Activated CD8-positive, alpha-beta T cell treated with anti-CD3 and anti-CD28 coated beads for 36 hours (primary cell): Measurements from ENCODE around the gene DNAJB8. TPM values are rescaled to one million over a fixed set of nuclear protein-coding genes. Genes with fewer than 3 reads are reported as not detected.

Source experiments
- ATAC-seq: fragments of 200-7000 bp; cut with Tn5 transposase; one replicate; pipeline ENCODE4 v1.10.0; 2021; ENCODE audit warnings: mild to moderate bottlenecking, moderate library complexity
- CTCF ChIA-PET: fragments of 350-600 bp; sonication (Branson Sonifier 250); formaldehyde crosslinking; loops from one replicate; lab custom pipeline; 2021; ENCODE audit warnings: antibody characterized with exemption; lab: Charles Lee
- POLR2A ChIA-PET: fragments of 350-600 bp; sonication (Branson Sonifier 250); formaldehyde crosslinking; loops from one replicate; lab custom pipeline; 2021; ENCODE audit warnings: antibody characterized with exemption; lab: Charles Lee
- DNase-seq: peaks from one replicate; pipeline ENCODE4 v3.0.0-alpha.2; 2020
- H3K27ac Mint-ChIP-seq: one replicate; pipeline ENCODE4 v1.8.0; 2021; ENCODE audit warnings: mild to moderate bottlenecking, mixed read lengths
- H3K27me3 Mint-ChIP-seq: one replicate; pipeline ENCODE4 v1.8.0; 2021; ENCODE audit warnings: mixed read lengths
- H3K36me3 Mint-ChIP-seq: one replicate; pipeline ENCODE4 v1.8.0; 2021; ENCODE audit warnings: low read depth, mixed read lengths
- H3K4me1 Mint-ChIP-seq: one replicate; pipeline ENCODE4 v1.8.0; 2021; ENCODE audit warnings: low read depth, mixed read lengths
- H3K4me3 Mint-ChIP-seq: one replicate; pipeline ENCODE4 v1.8.0; 2021; ENCODE audit warnings: mild to moderate bottlenecking, moderate library complexity, mixed read lengths
- H3K9me3 Mint-ChIP-seq: one replicate; pipeline ENCODE4 v1.8.0; 2021; ENCODE audit warnings: mixed read lengths
- intact Hi-C: fragments of 100-400 bp; cut with micrococcal nuclease; formaldehyde crosslinking; loops from one replicate; pipeline ENCODE4 v1.10.0; 2022
- total RNA-seq, 2 experiments: library from RNA; stranded (reverse); gene quantifications; one replicate each; pipeline ENCODE4 v1.2.3, GENCODE V29; 2021
- TF ChIP-seq, protein P1 (sequence below): fragments of 200-600 bp; IDR thresholded peaks from one replicate; pipeline ENCODE4 v1.8.0; 2022; ENCODE audit warnings: antibody characterized with exemption, mild to moderate bottlenecking

The DNAJB8 gene
- total RNA-seq, 2 experiments from 2014 or later = not detected

DNA sequence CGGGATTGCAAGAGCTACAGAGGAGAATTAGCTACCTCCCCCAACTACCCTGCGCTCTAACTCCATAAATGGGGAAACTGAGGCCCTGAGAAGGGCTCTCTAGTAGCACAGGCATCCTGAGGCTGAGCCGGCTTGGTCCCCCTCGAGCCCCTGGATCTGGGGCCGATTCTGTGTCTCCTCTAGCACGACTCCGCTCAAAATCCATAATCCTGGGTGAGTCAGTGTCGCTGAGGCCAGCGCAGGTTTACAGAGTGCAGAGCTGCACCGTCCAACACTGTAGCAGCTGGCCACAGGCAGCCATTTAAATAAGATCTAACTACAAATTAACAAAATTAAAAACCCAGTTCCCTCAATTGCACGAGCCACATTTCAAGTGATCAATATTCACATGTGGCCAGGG is 15.5 kb upstream of the DNAJB8 start:
- ChIA-PET CTCF (interaction anchor here (1.4 to 1.8 kb wide), 3 partner anchors 44 to 102 kb away, joined by 3 to 4 read pairs (median 4); no protein-coding TSS in a partner anchor), POLR2A (interaction anchor here (1.5 kb wide), 1 partner anchor 47 kb away, joined by 3 read pairs; no protein-coding TSS in a partner anchor)
- Mint-ChIP-seq H3K27ac (no peak overlapping the region), H3K9me3 (no peaks in the 10 kb centered on the region), H3K4me3 (no peak overlapping the region), H3K27me3 (peaks cover 65% of the 10 kb centered on the region), H3K36me3 (no peaks in the 10 kb centered on the region), H3K4me1 (peaks cover 20% of the 10 kb centered on the region)
- TF ChIP-seq, protein P1, sequence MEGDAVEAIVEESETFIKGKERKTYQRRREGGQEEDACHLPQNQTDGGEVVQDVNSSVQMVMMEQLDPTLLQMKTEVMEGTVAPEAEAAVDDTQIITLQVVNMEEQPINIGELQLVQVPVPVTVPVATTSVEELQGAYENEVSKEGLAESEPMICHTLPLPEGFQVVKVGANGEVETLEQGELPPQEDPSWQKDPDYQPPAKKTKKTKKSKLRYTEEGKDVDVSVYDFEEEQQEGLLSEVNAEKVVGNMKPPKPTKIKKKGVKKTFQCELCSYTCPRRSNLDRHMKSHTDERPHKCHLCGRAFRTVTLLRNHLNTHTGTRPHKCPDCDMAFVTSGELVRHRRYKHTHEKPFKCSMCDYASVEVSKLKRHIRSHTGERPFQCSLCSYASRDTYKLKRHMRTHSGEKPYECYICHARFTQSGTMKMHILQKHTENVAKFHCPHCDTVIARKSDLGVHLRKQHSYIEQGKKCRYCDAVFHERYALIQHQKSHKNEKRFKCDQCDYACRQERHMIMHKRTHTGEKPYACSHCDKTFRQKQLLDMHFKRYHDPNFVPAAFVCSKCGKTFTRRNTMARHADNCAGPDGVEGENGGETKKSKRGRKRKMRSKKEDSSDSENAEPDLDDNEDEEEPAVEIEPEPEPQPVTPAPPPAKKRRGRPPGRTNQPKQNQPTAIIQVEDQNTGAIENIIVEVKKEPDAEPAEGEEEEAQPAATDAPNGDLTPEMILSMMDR = no peak
- no peak for DNase-seq
- intact Hi-C loops = no loop called here
- ATAC-seq = no peak

- H3K27ac Mint-ChIP-seq = no peak overlapping the region
- no peaks in the 10 kb centered on the region for H3K36me3 Mint-ChIP-seq
- no peaks in the 10 kb centered on the region for H3K9me3 Mint-ChIP-seq
- H3K4me3 Mint-ChIP-seq = no peak overlapping the region
- peaks cover 19% of the 10 kb centered on the region for H3K4me1 Mint-ChIP-seq
- ATAC-seq = no peak
- ChIA-PET CTCF (interaction anchor here (1.4 to 1.8 kb wide), 2 partner anchors 56 to 103 kb away, joined by 3 to 4 read pairs; no protein-coding TSS in a partner anchor), POLR2A (no interaction called here)
- peaks cover 58% of the 10 kb centered on the region for H3K27me3 Mint-ChIP-seq
- intact Hi-C loops = no loop called here
- no peak for DNase-seq
- TF ChIP-seq, protein P1 = no peak
Observed at GRCh38 chr3:128481438-128481942, 14.8 kb upstream of the DNAJB8 start.

DNA sequence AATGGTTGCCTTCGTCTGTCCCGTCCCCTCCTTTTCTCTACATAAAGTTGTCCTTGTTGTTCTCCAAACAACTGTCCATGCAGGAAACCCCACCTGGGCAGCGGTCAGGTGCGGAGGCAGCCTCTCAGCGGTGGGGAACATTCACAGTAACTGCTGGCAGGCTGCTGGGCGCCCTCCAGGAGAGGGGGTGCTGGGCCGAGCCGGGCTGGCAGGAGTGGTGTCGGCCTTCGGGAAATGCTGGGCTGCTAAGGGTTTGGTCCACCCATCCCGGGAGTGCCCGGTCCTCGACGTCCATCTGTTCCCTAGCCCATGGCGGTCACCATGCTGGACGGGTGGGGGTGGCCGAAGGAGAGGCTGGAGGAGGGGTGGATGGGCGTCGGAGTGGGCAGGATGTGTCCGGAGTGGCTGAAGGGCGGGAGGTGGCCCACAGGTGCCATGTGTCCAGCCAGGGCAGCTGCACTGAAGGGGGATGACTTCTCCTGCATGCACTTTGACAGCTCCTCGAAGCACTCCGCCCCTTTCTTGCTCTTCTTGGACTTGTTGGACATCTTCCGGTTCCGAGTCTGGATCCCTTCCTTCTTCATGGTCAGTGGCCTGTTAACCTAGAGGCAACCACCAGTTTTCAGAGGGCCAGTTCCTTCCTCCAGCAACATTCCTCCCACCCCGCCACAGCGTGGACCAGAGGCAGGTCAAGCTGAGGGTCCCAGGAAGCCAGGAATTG is 14.2 kb upstream of the DNAJB8 start:
- Mint-ChIP-seq H3K4me3 (no peak overlapping the region), H3K9me3 (no peaks in the 10 kb centered on the region), H3K36me3 (no peaks in the 10 kb centered on the region), H3K27ac (no peak overlapping the region), H3K4me1 (peaks cover 14% of the 10 kb centered on the region), H3K27me3 (peaks cover 54% of the 10 kb centered on the region)
- TF ChIP-seq, protein P1 = no peak
- DNase-seq (no peak), ATAC-seq (no peak)
- intact Hi-C loops = no loop called here
- ChIA-PET POLR2A (no interaction called here), CTCF (interaction anchor here (1.4 to 1.8 kb wide), 3 partner anchors 9 to 103 kb away, joined by 3 to 4 read pairs (median 4); no protein-coding TSS in a partner anchor)

GRCh38 chr3:128480278-128480677 is 13.6 kb upstream of the DNAJB8 start:
- ChIA-PET CTCF (interaction anchor here (1.0 to 1.5 kb wide), 2 partner anchors 10 to 54 kb away, joined by 4 read pairs; no protein-coding TSS in a partner anchor), POLR2A (no interaction called here)
- DNase-seq (no peak), ATAC-seq (no peak)
- no peak overlapping the region for H3K4me3 Mint-ChIP-seq
- peaks cover 14% of the 10 kb centered on the region for H3K4me1 Mint-ChIP-seq
- H3K9me3 Mint-ChIP-seq = no peaks in the 10 kb centered on the region
- no peak overlapping the region for H3K27ac Mint-ChIP-seq
- TF ChIP-seq, protein P1 = no peak
- intact Hi-C loops = no loop called here
- H3K27me3 Mint-ChIP-seq = peaks cover 48% of the 10 kb centered on the region
- H3K36me3 Mint-ChIP-seq = no peaks in the 10 kb centered on the region

DNA sequence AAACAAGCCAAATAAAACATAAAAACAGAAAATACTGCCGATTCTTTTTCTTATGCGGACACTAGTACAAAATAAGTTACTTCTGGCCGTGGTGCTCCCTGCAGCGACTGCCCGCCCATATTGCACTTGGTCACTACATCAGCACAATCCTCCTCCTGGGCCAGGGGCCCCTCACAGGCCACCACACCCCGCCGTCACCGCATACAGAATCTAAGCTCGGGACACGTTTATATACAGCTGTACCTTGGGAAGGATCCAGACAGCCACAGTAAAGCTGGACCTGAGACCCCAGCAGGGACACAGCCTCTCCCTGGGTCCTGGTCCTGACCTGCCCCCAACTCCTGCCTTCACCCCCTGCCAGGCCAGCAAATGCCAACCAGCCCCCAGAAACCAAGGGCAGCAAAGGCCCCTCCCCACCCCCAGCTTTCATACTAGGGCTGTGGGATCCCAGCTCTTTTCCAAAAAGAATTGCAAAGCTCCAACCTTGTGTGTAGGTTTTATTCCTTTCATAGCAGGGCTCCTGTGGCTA is 12.9 kb upstream of the DNAJB8 start:
- ChIA-PET POLR2A (no interaction called here), CTCF (interaction anchor here (1.0 to 1.5 kb wide), 2 partner anchors 10 to 54 kb away, joined by 4 read pairs; no protein-coding TSS in a partner anchor)
- Mint-ChIP-seq H3K36me3 (no peaks in the 10 kb centered on the region), H3K9me3 (no peaks in the 10 kb centered on the region), H3K4me1 (peaks cover 14% of the 10 kb centered on the region), H3K27ac (no peak overlapping the region), H3K4me3 (no peak overlapping the region), H3K27me3 (peaks cover 42% of the 10 kb centered on the region)
- DNase-seq = no peak
- intact Hi-C loops = no loop called here
- TF ChIP-seq, protein P1 = no peak
- no peak for ATAC-seq
